Breast epithelium (tissue), 3 donors: ENCODE measurements around the gene ANO2.

Experiments used
- POLR2A ChIP-seq: fragments of 450-650 bp; IDR thresholded peaks from one replicate; pipeline ENCODE4 v1.6.1; 2016; ENCODE audit warnings: antibody characterized with exemption, mild to moderate bottlenecking, moderate library complexity
- POLR2AphosphoS5 ChIP-seq, 3 donors: sonication (generic); formaldehyde crosslinking; IDR thresholded peaks; one replicate each; pipeline ENCODE4 v1.6.1; 2017; ENCODE audit warnings: antibody characterized with exemption in 3 of 3
- TF ChIP-seq, protein P1 (sequence below), 3 donors: fragments of 450-650 bp; IDR thresholded peaks; one replicate each; pipeline ENCODE4 v1.5.1; 2016 to 2017; ENCODE audit warnings: antibody characterized with exemption in 3 of 3, mild to moderate bottlenecking in 3 of 3, moderate library complexity in 3 of 3

DNA sequence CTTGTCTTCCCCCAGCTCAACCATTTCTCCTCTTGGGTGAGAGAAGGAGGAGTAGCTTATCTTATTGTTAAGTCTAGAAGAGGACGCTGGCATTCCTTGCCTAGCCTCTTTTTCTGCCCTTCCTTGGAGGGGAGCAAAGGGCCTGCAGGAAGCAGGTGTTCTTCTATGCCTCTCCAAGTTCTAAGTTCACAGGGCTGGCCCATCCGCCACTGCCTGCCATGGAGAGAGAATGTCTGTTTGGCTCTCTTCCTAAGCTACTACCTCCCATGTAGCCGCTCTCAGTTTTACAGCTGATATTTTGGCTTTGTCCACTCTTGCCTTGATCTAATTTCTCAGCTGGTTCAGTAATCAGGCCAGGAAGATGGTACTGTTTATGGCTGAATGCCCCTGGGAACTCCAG is 312.0 kb downstream of the ANO2 start:
- no peak for TF ChIP-seq POLR2A
- no peak for TF ChIP-seq POLR2AphosphoS5 (IDR thresholded peaks at IDR 0.05)
- TF ChIP-seq, protein P1, sequence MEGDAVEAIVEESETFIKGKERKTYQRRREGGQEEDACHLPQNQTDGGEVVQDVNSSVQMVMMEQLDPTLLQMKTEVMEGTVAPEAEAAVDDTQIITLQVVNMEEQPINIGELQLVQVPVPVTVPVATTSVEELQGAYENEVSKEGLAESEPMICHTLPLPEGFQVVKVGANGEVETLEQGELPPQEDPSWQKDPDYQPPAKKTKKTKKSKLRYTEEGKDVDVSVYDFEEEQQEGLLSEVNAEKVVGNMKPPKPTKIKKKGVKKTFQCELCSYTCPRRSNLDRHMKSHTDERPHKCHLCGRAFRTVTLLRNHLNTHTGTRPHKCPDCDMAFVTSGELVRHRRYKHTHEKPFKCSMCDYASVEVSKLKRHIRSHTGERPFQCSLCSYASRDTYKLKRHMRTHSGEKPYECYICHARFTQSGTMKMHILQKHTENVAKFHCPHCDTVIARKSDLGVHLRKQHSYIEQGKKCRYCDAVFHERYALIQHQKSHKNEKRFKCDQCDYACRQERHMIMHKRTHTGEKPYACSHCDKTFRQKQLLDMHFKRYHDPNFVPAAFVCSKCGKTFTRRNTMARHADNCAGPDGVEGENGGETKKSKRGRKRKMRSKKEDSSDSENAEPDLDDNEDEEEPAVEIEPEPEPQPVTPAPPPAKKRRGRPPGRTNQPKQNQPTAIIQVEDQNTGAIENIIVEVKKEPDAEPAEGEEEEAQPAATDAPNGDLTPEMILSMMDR (IDR thresholded peaks at IDR 0.05) = no peak
